ENCODE results near the gene AGPAT2. TPM values are rescaled to one million over a fixed set of nuclear protein-coding genes. Genes with fewer than 3 reads are reported as not detected.

The AGPAT2 gene
- polyA plus RNA-seq, 3 donors, result 33.7 to 40.3 (median 34.5) TPM

GRCh38 chr9:136703276-136703860, 16.1 kb upstream of the AGPAT2 start:
- no peak for DNase-seq (ENCODE audit: low read depth in 3 of 3, low spot score in 2 of 3)

GRCh38 chr9:136701668-136702053, 14.4 kb upstream of the AGPAT2 start:
- DNase-seq (ENCODE audit: low read depth in 3 of 3, low spot score in 2 of 3), result no peak

- DNase-seq (ENCODE audit: low read depth in 3 of 3, low spot score in 2 of 3), result no peak
Observed at GRCh38 chr9:136700959-136701667, 13.9 kb upstream of the AGPAT2 start.

GRCh38 chr9:136700304-136700703, 13.0 kb upstream of the AGPAT2 start:
- no peak for DNase-seq (ENCODE audit: low read depth in 3 of 3, low spot score in 2 of 3)

- DNase-seq (ENCODE audit: low read depth in 3 of 3, low spot score in 2 of 3), result no peak
Observed at GRCh38 chr9:136698635-136699246, 11.5 kb upstream of the AGPAT2 start.

- DNase-seq (ENCODE audit: low read depth in 3 of 3, low spot score in 2 of 3), result no peak
Observed at GRCh38 chr9:136697821-136698526, 10.7 kb upstream of the AGPAT2 start.

- no peak for DNase-seq (ENCODE audit: low read depth in 3 of 3, low spot score in 2 of 3)
Observed at GRCh38 chr9:136697146-136697820, 10.0 kb upstream of the AGPAT2 start.

- no peak for DNase-seq (ENCODE audit: low read depth in 3 of 3, low spot score in 2 of 3)
Observed at GRCh38 chr9:136696502-136696901, 9.2 kb upstream of the AGPAT2 start.

GRCh38 chr9:136695955-136696354, 8.7 kb upstream of the AGPAT2 start:
- DNase-seq (ENCODE audit: low read depth in 3 of 3, low spot score in 2 of 3), result no peak

GRCh38 chr9:136695435-136695895, 8.2 kb upstream of the AGPAT2 start:
- no peak for DNase-seq (ENCODE audit: low read depth in 3 of 3, low spot score in 2 of 3)

- no peak for DNase-seq (ENCODE audit: low read depth in 3 of 3, low spot score in 2 of 3)
Observed at GRCh38 chr9:136694872-136695247, 7.6 kb upstream of the AGPAT2 start.

GRCh38 chr9:136694163-136694871, 7.1 kb upstream of the AGPAT2 start:
- no peak for DNase-seq (ENCODE audit: low read depth in 3 of 3, low spot score in 2 of 3)

GRCh38 chr9:136693490-136694162, 6.4 kb upstream of the AGPAT2 start:
- DNase-seq (ENCODE audit: low read depth in 3 of 3, low spot score in 2 of 3), result no peak

- DNase-seq (ENCODE audit: low read depth in 3 of 3, low spot score in 2 of 3), result no peak
Observed at GRCh38 chr9:136693135-136693489, 5.9 kb upstream of the AGPAT2 start.

GRCh38 chr9:136692185-136693134, 5.2 kb upstream of the AGPAT2 start:
- no peak for DNase-seq (ENCODE audit: low read depth in 3 of 3, low spot score in 2 of 3)

GRCh38 chr9:136691316-136692184, 4.3 kb upstream of the AGPAT2 start:
- no peak for DNase-seq (ENCODE audit: low read depth in 3 of 3, low spot score in 2 of 3)

- DNase-seq (ENCODE audit: low read depth in 3 of 3, low spot score in 2 of 3), result no peak
Observed at GRCh38 chr9:136690806-136691261, 3.6 kb upstream of the AGPAT2 start.
